GM12878 (cell line): ENCODE data around the gene NOC4L. TPM values are rescaled to one million over a fixed set of nuclear protein-coding genes. Genes with fewer than 3 reads are reported as not detected.

ENCODE experiments used
- ATAC-seq: fragments of 200-7000 bp; cut with Tn5 transposase; 3 replicates; pipeline ENCODE4 v1.9.1; 2020; ENCODE audit warnings: mild to moderate bottlenecking, moderate library complexity
- BruUV-seq: library from RNA; stranded (reverse); fragments of 400-500 nt; replicated peaks from 2 replicates; lab custom pipeline; 2021; lab: Mats Ljungman, UMichigan
- CTCF ChIA-PET: fragments of 300-600 bp; sonication (Branson Sonifier 250); formaldehyde crosslinking; extraction: SDS; loops from one replicate; lab custom pipeline; 2021; ENCODE audit warnings: inconsistent platforms; lab: Yijun Ruan, JAX
- POLR2A ChIA-PET: fragments of 350-600 bp; formaldehyde crosslinking; extraction: SDS; loops from one replicate; lab custom pipeline; 2021; ENCODE audit warnings: inconsistent platforms; lab: Charles Lee
- RAD21 ChIA-PET: fragments of 300-600 bp; sonication (Branson Sonifier 250); formaldehyde crosslinking; loops from one replicate; lab custom pipeline; 2023; ENCODE audit warnings: antibody characterized with exemption; ENCODE audit not compliant: unreplicated experiment; lab: Charles Lee
- SMC1A ChIA-PET: fragments of 300-600 bp; sonication (Branson Sonifier 250); formaldehyde crosslinking; loops from one replicate; lab custom pipeline; 2023; ENCODE audit not compliant: unreplicated experiment, uncharacterized antibody; lab: Charles Lee
- DNase-seq: peaks from one replicate; pipeline ENCODE4 v3.0.0-alpha.2; 2011; ENCODE audit warnings: low read depth, low spot score
- FAIRE-seq: peaks from 3 replicates; lab custom pipeline; 2011; peaks lifted over from hg19 to GRCh38; lab: Jason Lieb, UNC
- H2AFZ ChIP-seq: 2 replicates; pipeline ENCODE4 v1.6.0; 2011; ENCODE audit warnings: low read depth, low read length, control low read depth; ENCODE audit not compliant: control insufficient read depth
- H3K27ac ChIP-seq: 2 replicates; pipeline ENCODE4 v1.5.1; 2011; ENCODE audit warnings: control low read depth; ENCODE audit not compliant: control insufficient read depth, insufficient read depth
- H3K27me3 ChIP-seq, 2 experiments: replicated peaks in 1 of 2; 2 replicates each; pipeline versions ENCODE4 v1.6.0 to v1.6.1; 2011; ENCODE audit warnings: low read length in 1 of 2; ENCODE audit not compliant: control insufficient read depth in 2 of 2, insufficient read depth in 2 of 2
- H3K36me3 ChIP-seq, 2 experiments: 2 replicates each; pipeline ENCODE4 v1.5.1; 2011; ENCODE audit warnings: low read length in 1 of 2; ENCODE audit not compliant: control insufficient read depth in 2 of 2, insufficient read depth in 2 of 2
- H3K4me1 ChIP-seq: 2 replicates; pipeline ENCODE4 v1.6.1; 2011; ENCODE audit warnings: mild to moderate bottlenecking, low read length, moderate library complexity, mixed read lengths; ENCODE audit not compliant: control insufficient read depth, insufficient read depth
- H3K4me2 ChIP-seq: 2 replicates; pipeline ENCODE4 v1.6.0; 2011; ENCODE audit warnings: control low read depth; ENCODE audit not compliant: control insufficient read depth, insufficient read depth
- H3K4me3 ChIP-seq: fragments of 200-600 bp; sonication (generic); 2 replicates; pipeline ENCODE4 v1.5.1; 2016
- H3K79me2 ChIP-seq: 2 replicates; pipeline ENCODE4 v1.6.0; 2011; ENCODE audit warnings: low read length; ENCODE audit not compliant: control insufficient read depth, insufficient read depth
- H3K9ac ChIP-seq: 2 replicates; pipeline ENCODE4 v1.8.0; 2011; ENCODE audit warnings: low read length, control low read depth, mixed read lengths; ENCODE audit not compliant: control insufficient read depth, insufficient read depth
- H3K9me3 ChIP-seq: replicated peaks from 3 replicates; pipeline ENCODE4 v1.5.1; 2011; ENCODE audit warnings: mild to moderate bottlenecking, low read length; ENCODE audit not compliant: control insufficient read depth, insufficient read depth
- H4K20me1 ChIP-seq: 2 replicates; pipeline ENCODE4 v1.6.0; 2011; ENCODE audit not compliant: control insufficient read depth, insufficient read depth
- CHD2 ChIP-seq: IDR thresholded peaks from 2 replicates; pipeline ENCODE4 v1.6.1; 2011; ENCODE audit warnings: low read depth, low read length, improper control_type of control experiment, borderline replicate concordance
- EED ChIP-seq: sonication (generic); IDR thresholded peaks from 2 replicates; pipeline ENCODE4 v1.6.1; 2016; ENCODE audit warnings: antibody characterized with exemption, low read depth
- HDAC6 ChIP-seq: fragments of 200-600 bp; sonication (generic); IDR thresholded peaks from one replicate; pipeline ENCODE4 v1.8.0; 2017; ENCODE audit warnings: antibody characterized with exemption; ENCODE audit not compliant: unreplicated experiment
- NFYA ChIP-seq: IDR thresholded peaks from 2 replicates; pipeline ENCODE4 v1.6.1; 2011; ENCODE audit warnings: low read depth, mild to moderate bottlenecking, low read length, improper control_type of control experiment, borderline replicate concordance
- PAX5 ChIP-seq: IDR thresholded peaks from 2 replicates; pipeline ENCODE4 v1.6.1; 2011; ENCODE audit warnings: low read depth, low read length, borderline replicate concordance
- PML ChIP-seq: IDR thresholded peaks from 2 replicates; pipeline ENCODE4 v1.6.1; 2012; ENCODE audit warnings: low read length, inconsistent platforms
- SIN3A ChIP-seq: IDR thresholded peaks from 2 replicates; pipeline ENCODE4 v1.6.1; 2012; ENCODE audit warnings: low read depth, low read length, improper control_type of control experiment
- TAF1 ChIP-seq: IDR thresholded peaks from 2 replicates; pipeline ENCODE4 v1.6.1; 2011; ENCODE audit warnings: mild to moderate bottlenecking, low read depth, low read length, borderline replicate concordance
- YY1 ChIP-seq: IDR thresholded peaks from 2 replicates; pipeline ENCODE4 v1.6.1; 2011; ENCODE audit warnings: low read depth, mild to moderate bottlenecking, low read length
- ZNF24 ChIP-seq: fragments of 450-650 bp; IDR thresholded peaks from 2 replicates; pipeline ENCODE4 v1.6.1; 2017; ENCODE audit warnings: antibody characterized with exemption, mild to moderate bottlenecking
- WGBS: methylation state at CpG from one replicate; pipeline ENCODE4 v1.1.6; 2016; ENCODE audit warnings: low lambda C conversion rate; ENCODE audit not compliant: insufficient replicate concordance, insufficient coverage; ENCODE audit errors: missing lambda C conversion rate; 5-methylcytosine and 5-hydroxymethylcytosine counted together
- in situ Hi-C: fragments of 300-500 bp; cut with MboI; formaldehyde crosslinking; loops from 9 replicates; pipeline ENCODE4 v1.14.3; 2018; ENCODE audit warnings: mixed read lengths
- intact Hi-C: fragments of 100-400 bp; cut with micrococcal nuclease; formaldehyde crosslinking; loops from one replicate; pipeline ENCODE4 v1.14.2; 2022; ENCODE audit not compliant: unreplicated experiment
- polyA plus RNA-seq, 11 experiments: library from polyadenylated mRNA; depleted of rRNA in 4 of 11; unstranded in 6 of 11; stranded (reverse) in 5 of 11; fragments of >200 nt; fragmentation: Nextera tagmentation in 4 of 11; fragmentation: Illumina TruSeq in 1 of 11; extraction: Ambion mirVana in 4 of 11; extraction: Trizol in 1 of 11; gene quantifications; 1 replicate in 1 of 11; 2 replicates in 10 of 11; pipeline versions ENCODE4 v1.2.1 to v1.2.3, GENCODE V29; 2011 to 2016; ENCODE audit warnings: inconsistent platforms in 2 of 11, missing spikeins in 2 of 11, low read depth in 1 of 11
- total RNA-seq, 4 experiments: library from RNA; depleted of rRNA in 3 of 4; stranded (reverse); fragments of >200 nt in 3 of 4; fragmentation: Illumina TruSeq in 1 of 4; extraction: Trizol in 1 of 4; gene quantifications; 2 replicates each; pipeline versions ENCODE4 v1.2.1 to v1.2.3, GENCODE V29; 2013 to 2021
- TF ChIP-seq, protein P1 (sequence below): fragments of 450-650 bp; IDR thresholded peaks from 2 replicates; pipeline ENCODE4 v1.6.1; 2016; ENCODE audit warnings: mild to moderate bottlenecking

NOC4L gene
- total and polyA plus RNA-seq, 10 of the 15 experiments (the other 5 are each of a cell fraction or from before 2014, with no cell fraction given) = 0.72 to 68.2 (median 15.2) TPM

DNA sequence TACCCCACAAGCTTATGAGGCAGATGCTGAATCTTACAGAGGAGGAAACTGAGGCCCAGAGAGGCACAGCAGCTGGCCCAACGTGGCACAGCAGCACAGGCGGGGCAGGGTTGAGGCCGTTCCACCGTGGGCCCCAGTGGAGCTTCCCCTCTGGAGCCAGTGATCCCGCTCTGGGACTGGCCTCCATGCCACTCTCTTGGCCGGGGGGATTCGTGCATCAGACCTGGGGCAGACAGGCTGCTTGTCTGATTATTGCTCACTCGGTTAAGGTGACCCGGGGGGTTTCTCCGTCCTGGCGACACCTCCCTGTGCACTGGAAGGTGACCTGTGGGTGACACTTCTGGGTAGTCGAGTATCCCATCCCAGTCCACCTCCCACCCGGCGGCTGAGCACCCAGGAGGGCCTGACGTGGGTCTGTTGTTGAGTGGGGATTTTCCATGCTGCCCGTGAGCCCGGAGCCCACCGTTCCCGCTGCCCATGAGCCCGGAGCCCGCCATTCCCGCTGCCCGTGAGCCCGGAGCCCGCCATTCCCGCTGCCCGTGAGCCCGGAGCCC is 27.8 kb downstream of the NOC4L start:
- TF ChIP-seq EED (no peak), ZNF24 (no peak), CHD2 (no peak), PAX5 (no peak), NFYA (no peak), PML (no peak), SIN3A (no peak), YY1 (no peak), TAF1 (no peak), HDAC6 (no peak)
- TF ChIP-seq, protein P1, sequence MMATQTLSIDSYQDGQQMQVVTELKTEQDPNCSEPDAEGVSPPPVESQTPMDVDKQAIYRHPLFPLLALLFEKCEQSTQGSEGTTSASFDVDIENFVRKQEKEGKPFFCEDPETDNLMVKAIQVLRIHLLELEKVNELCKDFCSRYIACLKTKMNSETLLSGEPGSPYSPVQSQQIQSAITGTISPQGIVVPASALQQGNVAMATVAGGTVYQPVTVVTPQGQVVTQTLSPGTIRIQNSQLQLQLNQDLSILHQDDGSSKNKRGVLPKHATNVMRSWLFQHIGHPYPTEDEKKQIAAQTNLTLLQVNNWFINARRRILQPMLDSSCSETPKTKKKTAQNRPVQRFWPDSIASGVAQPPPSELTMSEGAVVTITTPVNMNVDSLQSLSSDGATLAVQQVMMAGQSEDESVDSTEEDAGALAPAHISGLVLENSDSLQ = no peak
- TF ChIP-seq, all 136 proteins: peak for 0
- intact Hi-C loops = no loop called here
- no peaks in the 10 kb centered on the region for H4K20me1 ChIP-seq
- H2AFZ ChIP-seq = no peak overlapping the region
- ChIA-PET SMC1A (no interaction called here), RAD21 (no interaction called here), POLR2A (no interaction called here), CTCF (no interaction called here)
- H3K36me3 ChIP-seq = no peaks in the 10 kb centered on the region
- no peaks in the 10 kb centered on the region for H3K27me3 ChIP-seq
- peaks cover 6% of the 10 kb centered on the region for H3K4me1 ChIP-seq
- no TSS peak for BruUV-seq
- H3K4me2 ChIP-seq = no peak overlapping the region
- no peaks in the 10 kb centered on the region for H3K79me2 ChIP-seq
- DNase-seq (no peak), FAIRE-seq (no peak), ATAC-seq (no peak)
- in situ Hi-C loops = no loop called here
- 40% methylated on average over 27 of the region's 28 CpGs for WGBS
- no peak overlapping the region for H3K9ac ChIP-seq
- no peaks in the 10 kb centered on the region for H3K9me3 ChIP-seq
- H3K27ac ChIP-seq = no peak overlapping the region
- no peak overlapping the region for H3K4me3 ChIP-seq
